WI38 (cell line): ENCODE data around the gene CMTM3.
"Not testable (repeated sequence)": the region's sequence is repeated elsewhere in the genome, so short reads cannot be mapped to it uniquely, and the experiment has no call there.

ENCODE experiments used
- H3K4me3 ChIP-seq: 2 replicates; pipeline ENCODE4 v1.5.1; 2011; ENCODE audit warnings: low read depth, mild to moderate bottlenecking, control low read depth, low read length
- TF ChIP-seq, protein P1 (sequence below): IDR thresholded peaks from 2 replicates; pipeline ENCODE4 v1.5.1; 2012; ENCODE audit warnings: low read depth, mild to moderate bottlenecking, control low read depth, low read length

CMTM3 gene

DNA sequence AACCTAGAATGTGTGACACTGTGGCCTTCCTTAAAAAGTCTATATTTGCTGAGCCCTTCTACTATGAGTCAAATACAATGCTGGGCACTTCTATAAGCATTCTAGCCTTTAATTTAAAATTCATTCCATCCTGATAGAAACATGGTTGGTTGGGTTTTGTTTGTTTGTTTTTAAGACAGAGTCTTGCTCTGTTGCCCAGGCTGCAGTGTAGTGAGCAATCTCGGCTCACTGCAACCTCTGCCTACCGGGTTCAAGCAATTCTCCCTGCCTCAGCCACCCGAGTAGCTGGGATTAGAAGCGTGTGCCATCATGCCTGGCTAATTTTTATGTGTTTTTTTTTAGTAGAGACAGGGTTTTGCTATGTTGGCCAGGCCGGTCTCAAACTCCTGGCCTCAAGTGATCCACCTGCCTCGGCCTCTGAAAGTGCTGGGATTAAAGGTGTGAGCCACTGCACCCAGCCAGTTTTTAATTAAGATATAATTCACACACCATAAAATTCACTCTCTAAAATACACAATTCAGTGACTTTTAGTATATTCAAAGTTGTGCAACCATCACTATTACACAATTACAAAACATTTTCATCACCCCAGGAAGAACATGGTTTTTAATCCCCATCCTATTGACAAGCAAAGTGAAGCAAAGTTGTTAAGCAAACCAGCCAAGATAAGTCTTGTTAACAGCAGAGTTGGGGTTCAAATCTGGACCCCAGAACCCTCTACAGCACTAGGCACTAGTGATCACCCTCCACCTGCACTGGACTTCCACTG, 49.3 kb downstream of the CMTM3 start:
- TF ChIP-seq, protein P1, sequence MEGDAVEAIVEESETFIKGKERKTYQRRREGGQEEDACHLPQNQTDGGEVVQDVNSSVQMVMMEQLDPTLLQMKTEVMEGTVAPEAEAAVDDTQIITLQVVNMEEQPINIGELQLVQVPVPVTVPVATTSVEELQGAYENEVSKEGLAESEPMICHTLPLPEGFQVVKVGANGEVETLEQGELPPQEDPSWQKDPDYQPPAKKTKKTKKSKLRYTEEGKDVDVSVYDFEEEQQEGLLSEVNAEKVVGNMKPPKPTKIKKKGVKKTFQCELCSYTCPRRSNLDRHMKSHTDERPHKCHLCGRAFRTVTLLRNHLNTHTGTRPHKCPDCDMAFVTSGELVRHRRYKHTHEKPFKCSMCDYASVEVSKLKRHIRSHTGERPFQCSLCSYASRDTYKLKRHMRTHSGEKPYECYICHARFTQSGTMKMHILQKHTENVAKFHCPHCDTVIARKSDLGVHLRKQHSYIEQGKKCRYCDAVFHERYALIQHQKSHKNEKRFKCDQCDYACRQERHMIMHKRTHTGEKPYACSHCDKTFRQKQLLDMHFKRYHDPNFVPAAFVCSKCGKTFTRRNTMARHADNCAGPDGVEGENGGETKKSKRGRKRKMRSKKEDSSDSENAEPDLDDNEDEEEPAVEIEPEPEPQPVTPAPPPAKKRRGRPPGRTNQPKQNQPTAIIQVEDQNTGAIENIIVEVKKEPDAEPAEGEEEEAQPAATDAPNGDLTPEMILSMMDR = no peak
- no peak overlapping the region for H3K4me3 ChIP-seq

DNA sequence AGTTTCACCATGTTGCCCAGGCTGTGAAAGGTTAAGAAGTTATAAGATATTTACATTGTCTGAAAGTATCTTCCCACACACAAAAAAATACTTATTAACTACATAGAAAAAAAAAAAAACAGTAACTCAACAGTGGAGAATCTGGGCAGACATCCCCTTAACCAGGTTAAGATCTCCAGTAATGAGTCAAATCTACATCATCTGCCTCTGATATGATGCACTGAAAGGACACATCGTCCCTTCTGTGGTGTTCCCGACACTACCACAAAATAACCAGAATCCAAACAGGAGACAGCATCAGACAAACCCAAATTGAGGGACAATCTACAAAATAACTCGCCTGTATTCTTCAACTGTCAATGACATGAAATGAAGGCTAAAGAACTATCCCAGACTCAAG, 52.0 kb downstream of the CMTM3 start:
- no peak overlapping the region for H3K4me3 ChIP-seq
- TF ChIP-seq, protein P1 = no peak

DNA sequence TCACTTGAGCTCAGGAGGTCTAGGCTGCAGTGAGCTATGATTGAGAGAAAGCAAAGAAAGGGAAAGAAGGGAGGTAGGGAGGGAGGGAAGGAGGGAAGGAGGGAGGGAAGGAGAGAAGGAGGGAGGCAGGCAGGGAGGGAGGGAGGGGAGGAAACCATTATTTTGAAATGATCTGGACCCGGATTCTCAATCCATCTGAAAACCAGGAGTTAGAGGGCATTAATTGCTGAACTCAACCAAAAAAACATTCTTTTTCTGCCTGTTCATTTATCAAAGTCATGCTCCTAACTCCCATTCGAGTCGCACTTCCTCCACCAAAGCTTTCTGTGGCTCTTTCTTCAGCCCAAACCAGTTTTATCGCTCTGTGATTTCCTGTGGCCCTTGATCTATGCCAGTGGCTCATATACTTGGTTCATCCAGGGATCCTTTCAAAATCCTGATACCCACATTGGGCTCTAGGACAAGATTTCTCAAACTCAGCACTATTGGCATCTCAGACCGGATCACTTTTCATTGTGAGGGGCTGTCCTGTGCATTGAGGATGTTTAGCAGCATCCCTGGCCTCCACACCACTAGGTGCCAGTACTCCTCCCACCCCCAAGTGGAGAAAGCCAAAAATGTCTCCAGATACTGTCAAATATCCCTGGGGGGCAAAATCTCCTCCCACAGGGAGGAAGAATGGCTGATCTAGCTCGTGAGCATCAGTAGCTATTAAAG, 53.8 kb downstream of the CMTM3 start:
- TF ChIP-seq, protein P1 = no peak

DNA sequence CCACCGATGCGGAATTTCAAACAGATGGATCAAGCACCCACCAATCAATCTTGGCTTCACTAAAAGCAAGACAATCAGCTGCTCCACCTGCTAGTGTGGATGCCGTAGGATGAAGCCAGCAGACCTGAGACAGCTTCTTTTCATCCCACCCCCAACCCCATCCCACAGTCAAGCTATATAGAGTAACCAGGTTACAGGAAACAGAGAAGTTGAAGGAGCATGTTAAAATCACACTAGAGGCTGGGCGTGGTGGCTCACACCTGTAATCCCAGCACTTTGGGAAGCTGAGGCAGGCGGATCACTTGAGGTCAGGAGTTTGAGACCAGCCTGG, 54.3 kb downstream of the CMTM3 start:
- H3K4me3 ChIP-seq = no peak overlapping the region
- TF ChIP-seq, protein P1 = no peak

More for the DNA sequence above, 53.8 kb downstream of the CMTM3 start:
- H3K4me3 ChIP-seq = no peak overlapping the region

DNA sequence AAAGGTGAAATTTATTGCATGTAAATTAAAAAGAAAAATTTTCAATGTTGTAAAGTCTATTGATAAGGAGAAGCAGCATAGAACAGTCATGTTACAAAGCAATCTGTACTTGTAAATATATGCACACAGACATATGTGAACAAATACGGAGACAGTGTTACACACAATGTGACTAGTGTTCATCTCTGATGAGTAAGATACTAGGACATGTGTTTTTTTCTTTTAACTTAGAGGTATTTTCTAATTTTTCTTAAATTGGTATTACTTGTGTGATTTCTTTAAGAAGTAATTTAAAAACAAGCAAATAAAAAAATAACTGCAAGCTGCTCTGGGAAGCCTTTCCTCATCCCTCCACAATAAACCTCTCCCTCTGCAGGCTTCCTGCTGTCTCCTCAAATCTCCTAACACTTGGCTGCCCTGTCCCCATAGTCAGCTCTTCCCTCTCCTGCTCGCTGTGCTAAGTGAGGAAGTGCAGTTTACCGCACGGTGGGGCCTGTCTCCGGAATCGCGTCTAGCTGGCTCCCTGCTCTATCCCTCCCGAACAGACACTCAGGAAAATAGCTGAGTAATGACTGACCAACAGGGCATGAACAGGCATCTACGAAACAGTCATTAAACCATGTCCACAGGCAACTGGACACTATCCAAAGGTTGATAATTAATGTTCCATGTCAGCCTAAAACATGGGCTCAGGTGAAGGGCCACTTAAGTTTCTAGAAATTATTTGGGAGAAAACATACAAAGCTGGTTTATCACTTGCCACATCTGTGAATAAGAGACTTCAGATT, 56.1 kb downstream of the CMTM3 start:
- H3K4me3 ChIP-seq = no peak overlapping the region
- TF ChIP-seq, protein P1 = peak; percentile 29; the same call in 1 of the 2 replicates

DNA sequence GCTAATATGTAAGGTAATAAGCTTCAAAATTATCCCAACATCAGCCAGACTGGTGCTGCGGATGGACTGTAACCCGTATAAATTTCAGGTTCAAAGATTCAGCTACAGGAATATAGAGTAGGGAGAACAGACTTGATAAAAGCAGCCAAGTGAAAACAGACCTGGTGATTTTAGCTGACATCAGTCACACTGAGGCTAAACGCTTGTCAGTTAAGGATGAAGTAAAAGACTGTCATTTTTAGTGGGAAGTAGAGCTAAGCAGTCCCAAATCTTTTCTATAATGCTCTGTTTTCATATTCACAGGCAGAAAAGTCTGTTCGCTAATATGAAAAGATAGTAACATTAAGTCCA, 56.7 kb downstream of the CMTM3 start:
- no peak overlapping the region for H3K4me3 ChIP-seq
- TF ChIP-seq, protein P1 = no peak

DNA sequence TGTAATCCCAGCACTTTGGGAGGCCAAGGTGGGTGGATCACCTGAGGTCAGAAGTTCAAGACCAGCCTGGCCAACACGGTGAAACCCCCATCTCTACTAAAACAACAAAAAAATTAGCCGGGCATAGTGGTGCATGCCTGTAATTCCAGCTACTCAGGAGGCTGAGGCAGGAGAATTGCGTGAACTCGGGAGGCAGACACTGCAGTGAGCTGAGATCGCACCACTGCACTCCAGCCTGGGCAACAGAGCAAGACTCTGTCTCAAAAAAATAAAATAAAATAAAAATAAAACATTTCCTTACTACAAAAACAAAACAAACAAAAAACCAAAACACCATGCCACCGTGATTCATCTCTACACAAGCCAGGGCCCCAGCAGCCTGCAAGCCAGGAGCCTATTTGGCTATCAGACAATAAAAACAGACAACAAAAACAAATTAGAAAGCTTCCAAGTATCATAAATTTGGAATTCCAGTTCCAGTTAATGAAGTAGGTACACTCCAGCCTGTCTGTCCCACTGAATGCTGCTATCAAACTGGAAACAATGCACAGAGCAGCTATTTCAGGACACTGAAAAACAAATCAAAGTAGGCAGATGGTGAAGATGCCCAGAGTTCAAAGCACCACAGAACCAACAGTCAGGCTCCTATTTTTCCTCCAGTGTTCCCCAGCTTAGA, 57.3 kb downstream of the CMTM3 start:
- H3K4me3 ChIP-seq = not testable (repeated sequence)
